Endothelial cell (in vitro differentiated cells): ENCODE results near the gene NXNL2. TPM values are rescaled to one million over a fixed set of nuclear protein-coding genes. Genes with fewer than 3 reads are reported as not detected.

Experiments used
- DNase-seq: peaks from one replicate; pipeline ENCODE4 v3.0.0; 2021; ENCODE audit warnings: low spot score
- H3K27ac Mint-ChIP-seq: one replicate; pipeline ENCODE4 v1.8.0; 2021; ENCODE audit warnings: mixed read lengths, inconsistent platforms; ENCODE audit not compliant: unreplicated experiment
- H3K27me3 Mint-ChIP-seq: one replicate; pipeline ENCODE4 v1.8.0; 2021; ENCODE audit warnings: mild to moderate bottlenecking, moderate library complexity, mixed read lengths, inconsistent platforms; ENCODE audit not compliant: unreplicated experiment
- H3K36me3 Mint-ChIP-seq: one replicate; pipeline ENCODE4 v1.8.0; 2021; ENCODE audit warnings: mild to moderate bottlenecking, low read depth, mixed read lengths, inconsistent platforms; ENCODE audit not compliant: unreplicated experiment
- H3K4me1 Mint-ChIP-seq: one replicate; pipeline ENCODE4 v1.8.0; 2021; ENCODE audit warnings: mild to moderate bottlenecking, mixed read lengths, inconsistent platforms; ENCODE audit not compliant: unreplicated experiment
- H3K4me3 Mint-ChIP-seq: one replicate; pipeline ENCODE4 v1.8.0; 2021; ENCODE audit warnings: mild to moderate bottlenecking, mixed read lengths, inconsistent platforms; ENCODE audit not compliant: unreplicated experiment
- H3K9me3 Mint-ChIP-seq: one replicate; pipeline ENCODE4 v1.8.0; 2021; ENCODE audit warnings: mixed read lengths, inconsistent platforms; ENCODE audit not compliant: unreplicated experiment
- CTCF ChIP-seq: fragments of 200-600 bp; sonication (generic); IDR thresholded peaks from one replicate; pipeline ENCODE4 v1.5.0; 2021; ENCODE audit warnings: antibody characterized with exemption; ENCODE audit not compliant: unreplicated experiment
- total RNA-seq: library from RNA; stranded (reverse); fragmentation: NEBNext Ultra II Directional; extraction: Animal tissue kit (Norgen Biotek cat#: 25700); gene quantifications from one replicate; pipeline ENCODE4 v1.2.1, GENCODE V29; 2021; ENCODE audit not compliant: unreplicated experiment

Gene NXNL2
- total RNA-seq, 1 donor from 2014 or later, result not detected

GRCh38 chr9:88544245-88544644, 9.3 kb downstream of the NXNL2 start:
- Mint-ChIP-seq H3K27me3 (peaks cover 3% of the 10 kb centered on the region), H3K27ac (no peak overlapping the region), H3K9me3 (no peaks in the 10 kb centered on the region), H3K4me1 (peaks cover 5% of the 10 kb centered on the region), H3K4me3 (no peak overlapping the region), H3K36me3 (no peaks in the 10 kb centered on the region)
- DNase-seq, result no peak
- TF ChIP-seq CTCF, result no peak

DNA sequence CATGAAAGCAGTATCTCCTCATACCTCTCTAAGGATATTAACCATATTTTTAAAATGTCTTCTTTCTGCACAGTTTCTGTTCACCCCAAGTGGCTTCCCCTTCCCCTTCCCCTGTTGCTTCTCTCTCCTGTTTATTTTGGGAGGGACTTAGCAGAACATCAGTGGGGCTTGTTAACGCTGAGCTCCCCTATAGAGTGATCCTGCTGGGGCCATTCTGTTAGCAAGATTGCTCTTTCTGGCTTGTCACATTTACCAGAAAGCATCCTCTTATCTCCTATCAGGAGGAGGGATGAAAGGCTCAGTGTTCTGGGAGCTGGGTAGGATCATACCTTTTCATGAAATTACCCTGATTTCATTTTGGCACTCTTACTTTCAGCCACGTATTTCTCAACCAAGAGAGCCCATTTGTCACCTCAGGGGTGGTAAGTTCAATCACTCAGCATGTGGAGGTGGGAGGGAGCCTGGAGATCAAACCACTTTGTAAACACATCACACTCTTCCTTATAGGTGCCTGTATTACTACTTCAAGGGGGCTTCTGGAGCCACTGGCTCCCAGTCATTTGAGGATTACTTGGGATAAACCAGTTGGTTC, 16.7 kb downstream of the NXNL2 start:
- no peak overlapping the region for H3K27ac Mint-ChIP-seq
- H3K27me3 Mint-ChIP-seq, result no peaks in the 10 kb centered on the region
- H3K9me3 Mint-ChIP-seq, result no peaks in the 10 kb centered on the region
- DNase-seq, result no peak
- no peaks in the 10 kb centered on the region for H3K4me1 Mint-ChIP-seq
- no peaks in the 10 kb centered on the region for H3K36me3 Mint-ChIP-seq
- no peak for TF ChIP-seq CTCF
- no peak overlapping the region for H3K4me3 Mint-ChIP-seq

GRCh38 chr9:88553350-88553749, 18.4 kb downstream of the NXNL2 start:
- H3K27me3 Mint-ChIP-seq, result peaks cover 2% of the 10 kb centered on the region
- no peaks in the 10 kb centered on the region for H3K9me3 Mint-ChIP-seq
- no peak for DNase-seq
- H3K36me3 Mint-ChIP-seq, result no peaks in the 10 kb centered on the region
- no peak for TF ChIP-seq CTCF
- H3K4me1 Mint-ChIP-seq, result no peaks in the 10 kb centered on the region
- H3K4me3 Mint-ChIP-seq, result no peak overlapping the region
- no peak overlapping the region for H3K27ac Mint-ChIP-seq

DNA sequence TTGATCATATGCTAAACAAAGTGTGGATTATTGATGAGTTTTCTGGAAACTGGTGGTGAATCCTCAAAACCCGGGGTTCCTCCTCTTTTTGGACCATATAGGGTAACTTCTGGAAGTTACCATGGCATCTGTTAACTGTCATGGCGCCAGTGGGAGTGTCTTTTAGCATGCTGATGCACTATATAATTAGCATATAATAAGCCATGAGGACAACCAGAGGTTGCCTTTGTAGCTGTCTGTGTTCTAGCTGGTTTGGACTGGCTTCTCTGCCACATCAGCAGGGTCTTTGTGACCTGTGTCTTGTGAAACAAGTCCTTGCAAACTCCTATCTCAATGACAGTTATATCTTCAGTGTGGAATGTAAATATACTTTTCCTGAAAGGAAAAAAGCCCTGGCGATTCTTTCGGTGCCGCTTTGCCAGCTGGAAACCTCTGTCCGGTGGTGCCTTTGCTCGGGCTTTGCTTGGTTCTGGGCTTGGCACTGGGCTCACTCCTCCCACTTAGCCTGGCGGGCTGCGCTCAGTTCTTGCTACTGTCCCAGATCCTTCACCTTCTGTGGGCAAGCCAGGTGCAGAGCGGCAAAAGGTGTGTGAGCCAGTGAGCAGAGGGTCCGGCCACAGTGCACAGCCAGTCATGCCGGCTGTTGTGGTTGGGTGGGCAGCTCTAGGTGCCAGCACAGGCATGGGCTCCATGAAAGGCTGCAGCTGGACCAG, 20.4 kb downstream of the NXNL2 start:
- H3K9me3 Mint-ChIP-seq, result no peaks in the 10 kb centered on the region
- H3K4me1 Mint-ChIP-seq, result no peaks in the 10 kb centered on the region

More for the DNA sequence above, 20.4 kb downstream of the NXNL2 start:
- Mint-ChIP-seq H3K4me3 (no peak overlapping the region), H3K27me3 (peaks cover 5% of the 10 kb centered on the region), H3K36me3 (no peaks in the 10 kb centered on the region), H3K27ac (no peak overlapping the region)
- DNase-seq, result no peak
- TF ChIP-seq CTCF, result no peak
